HG02571 (cell line): ENCODE results near the gene MCF2L2.

Experiments used
- ATAC-seq: cut with Tn5 transposase; IDR thresholded peaks from one replicate; pipeline ENCODE4 v1.9.1; 2021; ENCODE audit warnings: mild to moderate bottlenecking, moderate library complexity; ENCODE audit not compliant: unreplicated experiment

MCF2L2 gene

GRCh38 chr3:183213415-183214276, 214.8 kb downstream of the MCF2L2 start:
- no peak for ATAC-seq

- ATAC-seq: no peak
Observed at GRCh38 chr3:183212565-183212964, 215.9 kb downstream of the MCF2L2 start.

GRCh38 chr3:183212096-183212495, 216.3 kb downstream of the MCF2L2 start:
- no peak for ATAC-seq

GRCh38 chr3:183211352-183211751, 217.1 kb downstream of the MCF2L2 start:
- ATAC-seq: no peak

GRCh38 chr3:183210862-183211341, 217.5 kb downstream of the MCF2L2 start:
- no peak for ATAC-seq

GRCh38 chr3:183210341-183210740, 218.1 kb downstream of the MCF2L2 start:
- no peak for ATAC-seq

GRCh38 chr3:183208800-183209199, 219.6 kb downstream of the MCF2L2 start:
- ATAC-seq: no peak

- no peak for ATAC-seq
Observed at GRCh38 chr3:183208260-183208659, 220.2 kb downstream of the MCF2L2 start.

- no peak for ATAC-seq
Observed at GRCh38 chr3:183203670-183204069, 224.7 kb downstream of the MCF2L2 start.

GRCh38 chr3:183202004-183202722, 226.3 kb downstream of the MCF2L2 start:
- ATAC-seq: no peak

- no peak for ATAC-seq
Observed at GRCh38 chr3:183198939-183199338, 229.5 kb downstream of the MCF2L2 start.

- no peak for ATAC-seq
Observed at GRCh38 chr3:183197734-183198133, 230.7 kb downstream of the MCF2L2 start.

- ATAC-seq: no peak
Observed at GRCh38 chr3:183195266-183195665, 233.2 kb downstream of the MCF2L2 start.

GRCh38 chr3:183193762-183194689, 234.4 kb downstream of the MCF2L2 start:
- no peak for ATAC-seq

GRCh38 chr3:183192650-183193300, 235.6 kb downstream of the MCF2L2 start:
- no peak for ATAC-seq

GRCh38 chr3:183189641-183190040, 238.8 kb downstream of the MCF2L2 start:
- ATAC-seq: no peak

GRCh38 chr3:183188895-183189462, 239.4 kb downstream of the MCF2L2 start:
- ATAC-seq: no peak

- no peak for ATAC-seq
Observed at GRCh38 chr3:183185696-183186095, 242.7 kb downstream of the MCF2L2 start.

GRCh38 chr3:183182732-183183610, 245.4 kb downstream of the MCF2L2 start:
- ATAC-seq: no peak
